HG03135 (cell line): Measurements from ENCODE around the gene SYT15.
A peak's percentile ranks its signal among the peaks of the same experiment; 100 is the strongest.
"Not testable (repeated sequence)": the region's sequence is repeated elsewhere in the genome, so short reads cannot be mapped to it uniquely, and the experiment has no call there.

Source experiments
- ATAC-seq: cut with Tn5 transposase; IDR thresholded peaks from one replicate; pipeline ENCODE4 v1.9.1; 2021; ENCODE audit warnings: mild to moderate bottlenecking, moderate library complexity; ENCODE audit not compliant: unreplicated experiment

The SYT15 gene

GRCh38 chr10:46556515-46557318 lies 22.2 kb upstream of the SYT15 start, which contains the start of gene GPRIN2:
TSS of gene GPRIN2 (minus strand) at chr10:46556658. CDS start at chr10:46550736, 5,922 bp downstream.
- no peak for ATAC-seq

GRCh38 chr10:46557319-46558121 lies 21.4 kb upstream of the SYT15 start:
- ATAC-seq: no peak

- no peak for ATAC-seq
These were observed 20.9 kb upstream of the SYT15 start for GRCh38 chr10:46558122-46558391.

GRCh38 chr10:46558392-46559185 lies 20.3 kb upstream of the SYT15 start:
- ATAC-seq: no peak

- no peak for ATAC-seq
These were observed 19.7 kb upstream of the SYT15 start for GRCh38 chr10:46559231-46559671.

GRCh38 chr10:46560381-46560780 lies 18.5 kb upstream of the SYT15 start:
- ATAC-seq: no peak

- ATAC-seq: no peak
These were observed 18.0 kb upstream of the SYT15 start for GRCh38 chr10:46560952-46561351.

- peak; percentile 85 for ATAC-seq
These were observed 13.2 kb upstream of the SYT15 start for GRCh38 chr10:46565591-46566332.

- ATAC-seq: not testable (repeated sequence)
These were observed 11.8 kb upstream of the SYT15 start for GRCh38 chr10:46567151-46567550.

- ATAC-seq: not testable (repeated sequence)
These were observed 8.3 kb upstream of the SYT15 start for GRCh38 chr10:46570655-46571054.

- ATAC-seq: not testable (repeated sequence)
These were observed 6.2 kb upstream of the SYT15 start for GRCh38 chr10:46572765-46573164.

GRCh38 chr10:46573314-46573713 lies 5.6 kb upstream of the SYT15 start:
- not testable (repeated sequence) for ATAC-seq

- ATAC-seq: not testable (repeated sequence)
These were observed 5.0 kb upstream of the SYT15 start for GRCh38 chr10:46573884-46574283.

- not testable (repeated sequence) for ATAC-seq
These were observed 1.1 kb upstream of the SYT15 start for GRCh38 chr10:46577624-46578473.

- not testable (repeated sequence) for ATAC-seq
These were observed 450 bp downstream of the SYT15 start for GRCh38 chr10:46579378-46579777.

GRCh38 chr10:46581997-46582396 lies 3.1 kb downstream of the SYT15 start:
- not testable (repeated sequence) for ATAC-seq

- not testable (repeated sequence) for ATAC-seq
These were observed 3.6 kb downstream of the SYT15 start for GRCh38 chr10:46582568-46582967.

- not testable (repeated sequence) for ATAC-seq
These were observed 5.3 kb downstream of the SYT15 start for GRCh38 chr10:46584196-46584595.

- ATAC-seq: not testable (repeated sequence)
These were observed 6.3 kb downstream of the SYT15 start for GRCh38 chr10:46585246-46585645.
